ENCODE data around the gene COL9A3. TPM values are rescaled to one million over a fixed set of nuclear protein-coding genes. Genes with fewer than 3 reads are reported as not detected.
A peak's percentile ranks its signal among the peaks of the same experiment; 100 is the strongest.

COL9A3 gene
- total RNA-seq, 4 donors from 2014 or later, result 6.0 to 223 (median 8.0) TPM

GRCh38 chr20:62830821-62831220 is 14.0 kb downstream of the COL9A3 start:
- no peak overlapping the region for H3K4me3 ChIP-seq
- TF ChIP-seq EP300 (IDR thresholded peaks at IDR 0.05; ENCODE audit: low read depth) (no peak), POLR2A (IDR thresholded peaks at IDR 0.05) (no peak), POLR2AphosphoS5 (IDR thresholded peaks at IDR 0.05) (no peak)
- TF ChIP-seq, protein P1, sequence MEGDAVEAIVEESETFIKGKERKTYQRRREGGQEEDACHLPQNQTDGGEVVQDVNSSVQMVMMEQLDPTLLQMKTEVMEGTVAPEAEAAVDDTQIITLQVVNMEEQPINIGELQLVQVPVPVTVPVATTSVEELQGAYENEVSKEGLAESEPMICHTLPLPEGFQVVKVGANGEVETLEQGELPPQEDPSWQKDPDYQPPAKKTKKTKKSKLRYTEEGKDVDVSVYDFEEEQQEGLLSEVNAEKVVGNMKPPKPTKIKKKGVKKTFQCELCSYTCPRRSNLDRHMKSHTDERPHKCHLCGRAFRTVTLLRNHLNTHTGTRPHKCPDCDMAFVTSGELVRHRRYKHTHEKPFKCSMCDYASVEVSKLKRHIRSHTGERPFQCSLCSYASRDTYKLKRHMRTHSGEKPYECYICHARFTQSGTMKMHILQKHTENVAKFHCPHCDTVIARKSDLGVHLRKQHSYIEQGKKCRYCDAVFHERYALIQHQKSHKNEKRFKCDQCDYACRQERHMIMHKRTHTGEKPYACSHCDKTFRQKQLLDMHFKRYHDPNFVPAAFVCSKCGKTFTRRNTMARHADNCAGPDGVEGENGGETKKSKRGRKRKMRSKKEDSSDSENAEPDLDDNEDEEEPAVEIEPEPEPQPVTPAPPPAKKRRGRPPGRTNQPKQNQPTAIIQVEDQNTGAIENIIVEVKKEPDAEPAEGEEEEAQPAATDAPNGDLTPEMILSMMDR (IDR thresholded peaks at IDR 0.05), result peak in 2 of 5 experiments; percentile 29 to 34
- H3K4me1 ChIP-seq, result peaks cover 20 to 30% (median 26%) of the 10 kb centered on the region in 4 donors
- 85% methylated on average over 19 of the region's 22 CpGs; no CpG with 5 or more reads in 1 of the 2 donors for WGBS, 2 donors (ENCODE audit: low coverage in 1 of 2)
- intact Hi-C loops (cut with DNase I; ENCODE audit: low total_unique reads), result no loop called here
- no peak for DNase-seq
- peaks cover 1% of the 10 kb centered on the region for H3K27me3 ChIP-seq
- H3K9me3 ChIP-seq, result no peaks in the 10 kb centered on the region
- no peaks in the 10 kb centered on the region for H3K36me3 ChIP-seq
- in situ Hi-C loops (cut with MboI; ENCODE audit: low pct_ligation_motif_present in 1 of 4, low pct_unique_long_range_greater_than_20kb in 1 of 4, low sequenced_read_pairs in 3 of 4), result no loop called here
- H3K27ac ChIP-seq, result peak overlapping the region in 2 of 4 donors; percentile 80 to 83

GRCh38 chr20:62831361-62831788 is 14.5 kb downstream of the COL9A3 start:
- H3K9me3 ChIP-seq, result no peaks in the 10 kb centered on the region
- in situ Hi-C loops (cut with MboI; ENCODE audit: low pct_ligation_motif_present in 1 of 4, low pct_unique_long_range_greater_than_20kb in 1 of 4, low sequenced_read_pairs in 3 of 4) (no loop called here), intact Hi-C loops (cut with DNase I; ENCODE audit: low total_unique reads) (no loop called here)
- H3K27me3 ChIP-seq, result peaks cover 7% of the 10 kb centered on the region
- H3K4me1 ChIP-seq, result peaks cover 20 to 30% (median 26%) of the 10 kb centered on the region in 4 donors
- peak overlapping the region in 1 of 4 donors; percentile 11 for H3K4me3 ChIP-seq
- peak overlapping the region; percentile 5 to 83 (median 75) for H3K27ac ChIP-seq
- H3K36me3 ChIP-seq, result no peaks in the 10 kb centered on the region
- 46% methylated on average over 5 of the region's 10 CpGs; no CpG with 5 or more reads in 1 of the 2 donors for WGBS, 2 donors (ENCODE audit: low coverage in 1 of 2)
- peak; percentile 76 for DNase-seq
- TF ChIP-seq EP300 (IDR thresholded peaks at IDR 0.05; ENCODE audit: low read depth) (no peak), POLR2A (IDR thresholded peaks at IDR 0.05) (no peak), POLR2AphosphoS5 (IDR thresholded peaks at IDR 0.05) (no peak)
- TF ChIP-seq, protein P1 (IDR thresholded peaks at IDR 0.05), result no peak

GRCh38 chr20:62831854-62832211 is 15.0 kb downstream of the COL9A3 start:
- Histone ChIP-seq H3K27me3 (peaks cover 11% of the 10 kb centered on the region), H3K27ac (peak overlapping the region; percentile 5 to 83 (median 75)), H3K9me3 (no peaks in the 10 kb centered on the region), H3K36me3 (no peaks in the 10 kb centered on the region), H3K4me1 (peaks cover 20 to 30% (median 26%) of the 10 kb centered on the region in 4 donors), H3K4me3 (peak overlapping the region in 1 of 4 donors; percentile 11)
- no peak for DNase-seq
- 43% methylated on average over 10 of the region's 10 CpGs; no CpG with 5 or more reads in 1 of the 2 donors for WGBS, 2 donors (ENCODE audit: low coverage in 1 of 2)
- TF ChIP-seq, protein P1 (IDR thresholded peaks at IDR 0.05), result no peak
- TF ChIP-seq POLR2A (IDR thresholded peaks at IDR 0.05) (no peak), EP300 (IDR thresholded peaks at IDR 0.05; ENCODE audit: low read depth) (no peak), POLR2AphosphoS5 (IDR thresholded peaks at IDR 0.05) (no peak)
- in situ Hi-C loops (cut with MboI; ENCODE audit: low pct_ligation_motif_present in 1 of 4, low pct_unique_long_range_greater_than_20kb in 1 of 4, low sequenced_read_pairs in 3 of 4), result no loop called here
- intact Hi-C loops (cut with DNase I; ENCODE audit: low total_unique reads), result no loop called here

DNA sequence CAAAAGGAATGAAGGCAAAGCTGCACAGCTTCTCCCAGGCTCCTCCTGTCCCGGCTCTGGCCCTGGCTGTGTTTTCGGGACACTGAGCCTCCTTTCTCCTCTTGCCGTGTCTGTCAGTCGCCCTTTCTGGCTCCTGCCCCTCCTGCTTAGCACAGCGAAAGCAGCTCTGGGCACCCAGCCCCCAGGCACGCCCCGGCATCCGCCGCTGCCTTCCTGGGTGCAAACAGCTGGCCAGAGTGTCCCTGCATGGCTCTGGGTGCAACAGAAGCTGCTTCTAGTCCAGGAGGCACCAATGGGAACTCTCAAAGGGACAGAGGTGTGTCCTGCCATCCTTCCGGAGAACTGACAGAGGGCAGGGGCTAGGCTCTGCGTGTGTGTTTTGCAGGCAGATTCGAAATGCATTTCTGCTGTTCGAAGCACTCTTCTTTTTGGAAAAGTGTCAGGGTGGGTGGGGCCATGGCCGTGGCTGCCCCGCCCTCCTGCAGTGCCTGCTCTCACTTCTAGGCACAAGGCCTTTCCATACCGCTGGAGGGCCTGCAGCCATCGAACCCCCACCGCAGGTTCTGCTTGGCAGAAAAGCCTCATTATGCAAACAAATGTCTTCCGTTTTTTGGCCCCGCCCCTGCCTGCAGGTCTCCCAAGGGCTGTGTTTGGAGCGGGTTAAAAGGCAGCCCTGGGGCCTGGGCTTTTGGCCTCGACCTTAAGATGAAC is 15.5 kb downstream of the COL9A3 start:
- H3K4me3 ChIP-seq, result peak overlapping the region in 1 of 4 donors; percentile 11
- H3K4me1 ChIP-seq, result peaks cover 20 to 30% (median 26%) of the 10 kb centered on the region in 4 donors
- 16 to 17% methylated on average over 7 to 22 of the region's 22 CpGs for WGBS, 2 donors (ENCODE audit: low coverage in 1 of 2)
- in situ Hi-C loops (cut with MboI; ENCODE audit: low pct_ligation_motif_present in 1 of 4, low pct_unique_long_range_greater_than_20kb in 1 of 4, low sequenced_read_pairs in 3 of 4) (no loop called here), intact Hi-C loops (cut with DNase I; ENCODE audit: low total_unique reads) (no loop called here)
- H3K27me3 ChIP-seq, result peaks cover 13% of the 10 kb centered on the region
- TF ChIP-seq, protein P1 (IDR thresholded peaks at IDR 0.05), result no peak
- TF ChIP-seq POLR2A (IDR thresholded peaks at IDR 0.05), result no peak
- TF ChIP-seq EP300 (IDR thresholded peaks at IDR 0.05; ENCODE audit: low read depth), result no peak
- TF ChIP-seq POLR2AphosphoS5 (IDR thresholded peaks at IDR 0.05), result no peak
- DNase-seq, result peak; percentile 82
- peak overlapping the region; percentile 6 to 83 (median 75) for H3K27ac ChIP-seq
- H3K36me3 ChIP-seq, result no peaks in the 10 kb centered on the region
- H3K9me3 ChIP-seq, result no peaks in the 10 kb centered on the region

Data from transverse colon (tissue), 4 donors.